Breast epithelium (tissue), 3 donors: ENCODE data around the gene SDR42E2.

Experiments used
- POLR2A ChIP-seq: fragments of 450-650 bp; IDR thresholded peaks from one replicate; pipeline ENCODE4 v1.6.1; 2016; ENCODE audit warnings: antibody characterized with exemption, mild to moderate bottlenecking, moderate library complexity
- TF ChIP-seq, protein P1 (sequence below), 3 donors: fragments of 450-650 bp; IDR thresholded peaks; one replicate each; pipeline ENCODE4 v1.5.1; 2016 to 2017; ENCODE audit warnings: antibody characterized with exemption in 3 of 3, mild to moderate bottlenecking in 3 of 3, moderate library complexity in 3 of 3

DNA sequence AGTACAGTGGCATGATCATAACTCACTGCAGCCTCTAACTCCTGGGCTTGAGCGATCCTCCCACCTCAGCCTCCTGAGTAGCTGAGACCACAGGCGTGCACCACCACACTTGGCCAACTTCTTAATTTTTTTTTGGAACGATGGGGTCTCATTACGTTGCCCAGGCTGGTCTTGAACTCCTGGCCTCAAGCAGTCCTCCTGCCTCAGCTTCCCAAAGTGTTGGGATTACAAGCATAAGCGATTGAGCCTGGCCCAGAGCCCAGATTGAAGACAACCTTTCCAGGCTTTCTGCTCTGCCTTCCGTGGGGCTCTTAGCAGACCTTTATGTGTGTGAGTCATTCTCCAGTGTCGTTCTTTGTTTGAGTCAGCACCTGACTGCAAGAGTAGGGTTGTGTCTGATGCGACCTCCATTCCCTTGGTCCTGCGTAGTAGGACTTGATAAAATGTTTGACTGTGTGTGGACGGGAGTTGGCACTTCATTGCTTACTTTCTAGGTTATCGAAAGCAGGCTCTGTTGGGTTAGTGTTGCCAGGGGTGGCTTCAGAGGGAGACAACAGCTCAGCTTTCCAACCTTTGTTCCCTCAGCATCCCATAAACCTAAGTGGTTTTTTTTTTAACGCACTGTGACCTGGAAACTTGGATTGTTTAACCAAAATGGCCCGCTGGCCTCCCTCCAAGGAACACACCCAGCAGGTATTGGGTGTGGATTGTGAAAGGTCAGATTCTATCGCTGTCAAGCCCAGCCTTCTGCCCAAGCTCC lies 70.2 kb downstream of the SDR42E2 start:
- TF ChIP-seq, protein P1, sequence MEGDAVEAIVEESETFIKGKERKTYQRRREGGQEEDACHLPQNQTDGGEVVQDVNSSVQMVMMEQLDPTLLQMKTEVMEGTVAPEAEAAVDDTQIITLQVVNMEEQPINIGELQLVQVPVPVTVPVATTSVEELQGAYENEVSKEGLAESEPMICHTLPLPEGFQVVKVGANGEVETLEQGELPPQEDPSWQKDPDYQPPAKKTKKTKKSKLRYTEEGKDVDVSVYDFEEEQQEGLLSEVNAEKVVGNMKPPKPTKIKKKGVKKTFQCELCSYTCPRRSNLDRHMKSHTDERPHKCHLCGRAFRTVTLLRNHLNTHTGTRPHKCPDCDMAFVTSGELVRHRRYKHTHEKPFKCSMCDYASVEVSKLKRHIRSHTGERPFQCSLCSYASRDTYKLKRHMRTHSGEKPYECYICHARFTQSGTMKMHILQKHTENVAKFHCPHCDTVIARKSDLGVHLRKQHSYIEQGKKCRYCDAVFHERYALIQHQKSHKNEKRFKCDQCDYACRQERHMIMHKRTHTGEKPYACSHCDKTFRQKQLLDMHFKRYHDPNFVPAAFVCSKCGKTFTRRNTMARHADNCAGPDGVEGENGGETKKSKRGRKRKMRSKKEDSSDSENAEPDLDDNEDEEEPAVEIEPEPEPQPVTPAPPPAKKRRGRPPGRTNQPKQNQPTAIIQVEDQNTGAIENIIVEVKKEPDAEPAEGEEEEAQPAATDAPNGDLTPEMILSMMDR (IDR thresholded peaks at IDR 0.05): no peak
- TF ChIP-seq POLR2A: no peak
